ENCODE data around the gene SERP2.

SERP2 gene

DNA sequence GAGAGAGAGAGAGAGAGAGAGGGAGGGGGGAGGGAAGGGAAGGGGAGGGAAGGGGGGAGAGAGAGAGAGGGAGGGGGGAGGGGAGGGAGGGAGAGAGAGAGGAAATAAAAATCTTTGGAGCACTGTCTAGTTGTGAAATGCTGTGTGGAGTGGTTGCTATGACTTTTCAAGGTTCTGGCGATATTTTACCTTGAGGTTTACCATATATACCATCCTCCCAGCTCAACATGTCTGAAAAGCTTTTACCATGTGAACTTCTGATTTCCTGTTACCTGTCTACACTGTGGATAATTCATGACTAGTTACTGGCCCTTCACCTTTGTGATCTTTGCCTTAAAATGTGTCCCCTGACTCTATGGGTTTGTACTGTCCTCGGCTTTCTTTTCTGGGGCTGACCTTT is 38.2 kb downstream of the SERP2 start:
- no peak for DNase-seq (ENCODE audit: low read depth)

DNA sequence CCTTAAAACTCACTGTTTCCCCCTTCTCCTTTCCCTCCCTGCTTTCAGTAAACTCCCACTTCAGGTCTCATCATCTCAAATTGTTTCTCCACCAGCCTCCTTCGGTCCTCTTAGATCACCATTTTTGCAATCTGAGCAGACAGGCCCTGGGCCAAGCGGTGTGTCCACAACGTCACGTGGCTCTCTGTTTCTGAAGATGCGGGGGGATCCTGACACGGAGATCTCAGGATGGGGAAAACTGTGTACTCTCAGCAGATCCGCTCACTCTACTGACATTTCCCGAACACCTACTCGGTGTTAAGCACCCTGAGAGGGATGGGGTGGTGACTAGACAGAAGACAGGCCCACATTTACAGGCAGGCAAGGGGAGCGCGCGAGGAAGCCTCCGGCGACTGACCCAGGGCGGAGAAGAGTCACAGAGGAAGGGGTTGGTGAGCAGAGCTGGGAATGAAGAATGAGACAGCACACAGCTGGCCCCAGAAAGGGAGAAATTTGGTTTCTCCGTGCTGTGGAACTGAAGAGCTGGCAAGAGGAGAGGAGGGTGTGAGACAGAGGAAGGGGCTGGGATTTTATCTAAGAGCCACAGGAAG is 38.8 kb downstream of the SERP2 start:
- no peak for DNase-seq (ENCODE audit: low read depth)

DNA sequence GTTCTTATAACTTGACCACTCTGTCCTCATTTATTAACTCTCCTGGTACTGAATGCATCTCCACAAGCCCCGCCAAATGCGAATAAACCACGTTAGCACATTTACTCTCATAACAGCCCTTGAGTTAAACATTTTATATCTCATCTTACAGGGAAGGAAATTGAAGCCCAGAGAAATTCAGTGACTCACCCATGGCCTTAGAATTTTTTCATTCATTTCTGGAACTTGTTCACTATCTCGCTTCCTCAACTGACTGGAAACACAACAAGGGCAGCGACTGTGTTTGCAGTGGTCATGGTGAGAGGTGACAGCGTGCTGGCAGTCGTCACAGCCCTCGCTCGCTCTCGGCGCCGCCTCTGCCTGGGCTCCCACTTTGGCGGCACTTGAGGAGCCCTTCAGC is 39.5 kb downstream of the SERP2 start:
- DNase-seq (ENCODE audit: low read depth): no peak

DNA sequence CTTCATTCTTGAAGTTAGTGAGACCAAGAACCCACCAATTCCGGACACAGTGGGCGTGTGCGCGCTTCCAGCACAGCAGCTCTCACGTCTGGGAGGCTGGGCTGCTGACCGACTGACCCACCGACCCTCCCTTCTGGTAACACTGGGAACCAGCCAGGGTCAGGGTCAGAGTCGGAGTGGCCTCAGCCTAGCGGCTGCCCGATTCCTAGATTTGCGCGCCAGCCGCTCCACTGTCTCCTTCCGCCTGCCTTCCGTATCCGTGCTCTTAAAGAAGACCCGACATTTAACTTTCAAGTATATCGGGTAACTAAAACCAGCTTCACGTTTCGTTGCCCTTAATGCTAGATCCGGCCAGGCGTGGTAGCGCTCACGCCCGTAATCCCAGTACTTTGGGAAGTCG is 41.1 kb downstream of the SERP2 start:
- DNase-seq (ENCODE audit: low read depth): no peak

DNA sequence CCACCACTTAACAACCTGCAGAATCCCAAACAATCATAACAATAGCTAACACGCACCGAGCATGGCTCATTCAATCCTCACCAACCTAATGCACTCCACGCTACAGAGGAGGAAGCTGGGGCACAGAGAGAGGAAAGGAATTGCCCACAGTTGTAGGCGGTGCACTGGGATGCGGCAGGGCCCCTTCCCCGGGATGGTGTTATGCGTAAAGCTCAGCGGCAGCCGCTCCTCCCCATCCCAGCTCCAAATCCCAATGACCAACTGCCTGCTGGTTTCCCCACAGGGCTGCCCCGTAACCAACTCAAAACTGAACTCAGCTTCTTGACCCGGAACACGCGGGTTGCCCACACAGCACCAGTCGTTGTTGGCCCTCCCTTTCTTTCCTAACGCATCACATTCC is 42.2 kb downstream of the SERP2 start:
- no peak for DNase-seq (ENCODE audit: low read depth)

DNA sequence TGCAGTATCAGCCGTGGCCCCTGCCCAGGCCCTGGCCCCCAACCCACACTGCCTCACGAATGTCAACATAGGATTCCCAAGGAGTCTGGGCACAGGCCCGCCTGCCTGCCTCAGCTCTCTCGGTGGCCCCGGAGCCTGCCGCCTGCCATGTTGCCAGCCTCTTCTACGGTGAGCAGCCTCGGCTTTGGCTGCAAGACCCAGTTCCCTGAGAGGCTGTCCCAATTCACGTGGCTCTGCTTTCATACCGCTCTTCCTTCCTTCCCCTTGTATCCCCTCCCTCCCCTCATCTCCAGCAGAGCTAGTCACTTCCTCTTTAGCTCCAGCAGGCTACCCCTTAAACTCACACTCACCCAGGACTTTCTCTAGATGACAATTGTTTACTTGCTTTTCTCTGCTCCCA is 42.7 kb downstream of the SERP2 start:
- DNase-seq (ENCODE audit: low read depth): no peak

DNA sequence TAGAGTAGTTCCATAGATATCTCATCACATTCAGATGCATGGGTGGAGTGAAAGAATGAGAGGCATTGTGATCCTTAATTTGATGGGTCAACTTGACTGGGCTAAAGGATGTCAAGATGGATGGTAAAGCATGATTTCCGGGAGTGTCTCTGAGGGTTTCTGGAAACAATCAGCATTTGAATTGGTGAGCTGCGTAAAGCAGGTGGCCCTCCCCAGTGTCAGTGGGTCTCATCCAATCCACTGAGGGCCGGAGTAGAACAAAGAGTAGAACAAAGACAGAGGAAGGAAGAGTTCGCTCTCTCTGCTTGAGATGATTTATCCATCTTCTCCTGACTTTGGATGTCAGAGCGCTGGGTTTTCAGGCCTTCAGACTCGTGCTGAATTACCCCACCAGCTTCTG is 43.1 kb downstream of the SERP2 start:
- DNase-seq (ENCODE audit: low read depth): no peak

DNA sequence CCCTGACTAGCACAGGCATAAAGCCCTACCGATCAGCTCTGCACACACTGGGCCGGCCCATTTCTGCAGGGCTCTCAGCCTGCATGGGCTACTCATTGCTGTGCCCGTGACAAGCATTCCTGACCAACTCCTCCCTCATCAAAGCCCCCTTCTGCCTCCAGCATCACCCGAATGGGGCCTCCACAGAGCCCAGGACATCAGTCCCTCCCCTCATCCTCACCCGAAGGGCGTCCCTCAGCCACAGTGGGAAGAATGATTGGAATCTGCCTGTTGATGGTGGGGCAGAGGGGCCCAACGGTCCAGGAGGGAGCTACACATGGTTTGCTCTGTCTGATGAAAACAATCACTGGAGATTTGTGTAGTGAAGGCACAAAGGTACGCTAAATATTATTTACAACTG is 43.8 kb downstream of the SERP2 start:
- DNase-seq (ENCODE audit: low read depth): no peak

DNA sequence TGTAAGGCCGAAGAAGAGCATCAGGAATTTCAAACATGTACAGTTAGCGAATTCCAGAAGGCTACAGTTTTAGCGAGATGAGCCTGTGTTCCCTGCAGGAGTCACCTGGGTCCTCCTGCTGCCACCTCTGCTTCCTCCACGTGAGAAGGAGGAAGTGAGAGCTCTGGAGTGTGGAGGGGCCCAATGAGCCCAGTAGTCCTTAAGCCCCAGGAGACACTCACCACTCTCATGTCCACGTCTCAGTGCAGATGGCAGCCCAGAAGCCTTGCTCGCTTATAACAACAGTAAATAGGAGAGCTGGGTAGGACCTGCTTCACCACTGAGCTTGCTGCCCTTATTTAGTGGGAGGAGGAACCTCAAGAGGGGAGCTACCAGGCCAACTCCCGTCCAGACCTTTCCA is 44.3 kb downstream of the SERP2 start:
- no peak for DNase-seq (ENCODE audit: low read depth)

DNA sequence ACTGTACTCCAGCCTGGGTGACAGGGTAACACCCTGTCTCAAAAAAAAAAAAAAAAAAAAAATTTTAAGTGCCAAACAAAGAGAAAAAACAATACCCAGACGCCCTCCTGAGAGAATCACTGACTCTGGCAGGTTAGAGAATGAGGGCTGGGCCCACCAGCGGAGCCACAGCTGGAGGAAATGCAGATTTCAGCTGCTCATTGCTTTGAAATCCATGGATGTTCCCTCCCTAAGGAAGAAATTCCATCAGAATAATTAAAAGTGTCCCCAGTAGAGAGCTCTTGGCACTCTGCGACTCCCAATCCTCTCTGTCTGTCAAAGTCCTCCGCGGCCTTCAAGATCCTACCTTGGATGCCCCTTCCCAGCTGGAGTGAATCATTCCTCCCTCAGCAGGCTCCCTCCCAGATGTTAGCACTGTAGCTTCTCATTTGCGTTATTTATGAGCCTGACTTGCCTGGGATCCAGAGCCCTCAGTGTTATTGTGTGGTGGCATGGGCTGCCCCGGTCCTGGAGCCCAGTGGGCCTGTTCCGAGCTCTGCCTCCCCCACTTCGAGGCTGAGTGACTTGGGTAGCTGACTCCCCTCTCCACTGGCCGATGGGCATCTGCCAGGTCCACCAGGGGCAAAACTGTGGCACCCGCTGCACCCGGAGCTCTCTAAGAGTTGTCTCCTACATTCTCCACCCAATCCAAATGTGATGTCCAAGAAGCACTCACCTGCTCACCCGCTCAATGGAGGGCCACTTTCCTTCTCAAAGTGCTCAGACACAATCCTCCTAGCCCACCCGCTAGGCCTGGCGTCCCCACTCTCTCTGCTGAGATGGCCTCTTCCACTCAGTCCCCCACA is 47.0 kb downstream of the SERP2 start:
- no peak for DNase-seq (ENCODE audit: low read depth)

DNA sequence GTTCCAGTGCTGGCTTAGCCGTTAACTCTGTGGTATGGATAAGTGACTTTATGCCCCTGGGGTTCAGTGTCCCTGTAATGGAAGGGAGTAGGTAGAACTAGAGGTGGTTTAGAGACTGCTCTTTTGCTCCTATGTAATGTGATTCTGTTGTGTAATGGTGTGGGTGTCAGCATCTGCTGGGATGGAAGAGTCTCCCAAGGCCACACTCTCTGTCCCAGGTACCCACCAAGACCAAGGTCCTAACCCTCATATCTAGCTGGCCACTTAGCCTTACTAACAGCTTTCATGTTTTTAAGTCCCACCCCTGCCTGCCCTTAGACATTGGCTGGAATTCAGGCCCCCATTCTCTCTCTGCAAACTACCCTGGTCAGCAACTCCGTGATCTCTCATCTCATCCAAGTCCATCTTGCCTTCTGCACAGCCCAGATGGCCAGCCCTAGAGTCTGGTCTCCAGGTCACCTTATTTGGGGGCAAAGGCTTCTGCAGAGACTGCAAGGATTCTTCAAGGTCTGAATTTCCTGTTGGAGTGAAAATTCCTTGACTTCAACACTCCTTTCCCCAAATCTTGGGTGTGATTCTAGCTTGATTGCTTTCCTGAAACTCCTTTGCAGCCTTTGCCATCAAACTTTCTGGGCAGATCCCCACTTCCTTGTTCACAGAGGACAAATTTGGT is 48.4 kb downstream of the SERP2 start:
- DNase-seq (ENCODE audit: low read depth): no peak

DNA sequence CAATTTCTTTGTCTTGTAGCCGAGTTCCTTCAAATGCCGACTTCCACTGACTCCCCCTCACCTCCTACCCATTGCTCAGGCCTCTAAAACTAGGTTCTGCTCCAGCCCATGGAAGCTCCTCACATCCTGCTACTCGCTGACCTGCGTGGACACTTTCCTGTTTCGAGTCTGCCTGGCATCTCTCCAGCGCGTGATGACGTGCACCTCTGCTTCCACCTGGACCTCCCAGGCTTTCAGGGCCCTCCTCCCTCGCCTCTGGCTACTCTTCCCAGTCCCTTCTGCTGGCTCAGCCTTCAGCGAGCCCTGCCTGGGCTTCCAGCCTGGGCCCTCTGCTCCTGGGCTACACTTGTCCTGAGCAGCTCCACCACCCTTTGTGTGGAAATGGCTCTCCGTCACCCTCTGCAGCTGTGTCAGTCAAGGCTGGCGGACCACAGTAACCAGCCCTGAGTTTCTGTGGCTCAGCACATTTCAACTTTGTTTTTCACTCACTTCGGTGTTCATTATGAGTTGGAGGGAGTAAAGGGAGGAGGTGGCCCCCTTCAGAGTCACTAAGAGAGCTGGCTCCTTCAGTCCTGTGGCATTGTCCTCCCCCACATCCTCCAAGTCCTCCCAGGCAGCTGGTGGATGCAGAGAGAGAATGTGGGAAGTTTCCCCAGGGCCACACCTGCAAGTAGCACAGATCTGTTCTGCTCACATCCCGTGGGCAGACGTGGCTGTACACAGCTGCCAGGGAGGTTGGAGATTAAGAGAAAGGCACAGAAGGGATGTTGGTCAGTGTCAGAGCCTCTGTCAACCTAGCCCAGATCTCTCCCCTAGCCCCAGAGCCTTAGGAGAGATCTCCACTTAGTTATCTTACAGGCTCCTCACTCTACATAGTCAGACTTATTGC is 49.4 kb downstream of the SERP2 start:
- DNase-seq (ENCODE audit: low read depth): no peak

DNA sequence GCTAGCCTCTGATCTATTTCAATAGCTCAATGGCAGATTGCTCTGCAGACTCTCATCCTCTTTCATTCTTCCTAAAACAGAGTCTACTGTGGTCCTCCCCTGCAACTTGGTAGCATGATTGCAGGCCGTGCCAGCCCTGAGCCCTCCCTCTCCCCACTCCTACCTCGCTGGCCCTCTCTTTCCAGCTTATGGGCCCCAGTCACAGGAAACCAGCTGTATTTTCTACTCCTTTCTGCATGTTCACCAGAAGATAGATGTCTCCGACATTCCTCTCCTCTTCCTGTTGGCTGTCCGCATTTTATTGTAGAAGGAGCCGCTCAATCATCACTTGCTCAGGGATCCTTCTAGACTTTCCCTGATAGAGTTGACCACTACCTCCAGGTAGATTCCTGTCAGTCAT is 50.2 kb downstream of the SERP2 start:
- DNase-seq (ENCODE audit: low read depth): no peak

DNA sequence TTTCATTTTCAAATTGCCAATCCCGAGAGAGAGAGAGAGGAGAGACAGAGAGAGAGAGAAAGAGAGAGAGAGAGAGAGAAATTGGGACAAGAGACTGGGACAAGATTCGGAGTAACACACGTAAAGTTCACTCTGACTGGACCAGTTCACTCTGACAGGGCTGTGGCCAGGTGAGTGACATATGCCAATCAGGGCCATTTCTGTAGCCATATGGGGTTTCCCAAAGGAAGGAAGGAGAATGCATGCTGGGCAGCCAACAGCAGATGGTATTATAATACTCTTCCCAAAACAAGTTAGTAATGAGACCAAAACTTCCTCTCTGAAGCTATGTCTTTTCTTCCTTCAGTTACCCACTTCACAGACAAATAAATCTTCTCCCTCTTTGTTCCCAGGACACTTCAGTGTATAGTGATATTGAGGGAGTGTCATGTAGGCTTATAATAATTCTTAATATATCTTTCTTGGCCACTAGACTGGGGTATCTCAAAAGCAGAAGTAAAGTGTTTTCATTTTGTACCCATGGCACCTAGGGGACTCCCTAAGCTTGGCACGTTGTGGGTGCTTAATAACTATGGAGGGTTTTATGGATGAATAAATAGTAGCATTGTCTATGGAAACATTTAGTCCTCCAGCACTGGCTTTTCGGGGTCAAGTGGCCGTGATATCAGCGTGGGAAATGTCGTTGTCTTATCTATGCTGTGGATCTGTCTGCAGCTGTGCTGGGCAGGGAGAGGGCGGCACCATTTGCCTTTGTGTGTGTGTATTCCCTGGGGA is 51.6 kb downstream of the SERP2 start:
- DNase-seq (ENCODE audit: low read depth): no peak

DNA sequence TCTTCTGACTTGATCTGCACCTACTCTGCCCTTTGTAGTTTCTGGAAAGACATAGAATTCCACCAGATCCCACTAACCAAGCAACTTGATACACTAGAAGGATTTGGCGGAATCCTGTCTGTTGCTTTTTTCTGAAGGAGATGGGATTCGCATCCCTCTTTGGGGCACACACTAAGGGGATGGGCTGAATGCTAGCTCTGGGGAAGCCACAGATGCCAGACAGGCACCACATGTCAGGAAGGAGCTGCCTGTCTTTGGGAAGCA is 52.1 kb downstream of the SERP2 start:
- no peak for DNase-seq (ENCODE audit: low read depth)

DNA sequence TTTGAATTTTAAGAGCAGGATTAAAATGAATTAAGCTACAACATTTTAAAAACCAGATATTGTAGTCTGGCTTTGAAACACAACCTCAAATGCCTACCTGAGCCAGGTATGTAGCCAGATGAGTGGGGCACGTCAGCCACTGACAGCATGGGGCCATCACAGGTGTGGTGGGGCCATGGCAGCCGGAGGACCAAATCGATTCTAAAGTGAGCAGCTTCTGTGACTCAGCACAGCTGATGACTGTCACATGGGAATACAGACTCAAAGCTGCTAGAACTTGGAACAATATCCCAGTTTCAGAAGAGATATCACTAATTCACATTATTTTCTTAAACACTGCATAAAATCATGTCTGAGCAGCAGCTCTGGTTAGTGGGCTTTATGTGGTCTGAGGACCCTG is 52.8 kb downstream of the SERP2 start:
- no peak for DNase-seq (ENCODE audit: low read depth)

DNA sequence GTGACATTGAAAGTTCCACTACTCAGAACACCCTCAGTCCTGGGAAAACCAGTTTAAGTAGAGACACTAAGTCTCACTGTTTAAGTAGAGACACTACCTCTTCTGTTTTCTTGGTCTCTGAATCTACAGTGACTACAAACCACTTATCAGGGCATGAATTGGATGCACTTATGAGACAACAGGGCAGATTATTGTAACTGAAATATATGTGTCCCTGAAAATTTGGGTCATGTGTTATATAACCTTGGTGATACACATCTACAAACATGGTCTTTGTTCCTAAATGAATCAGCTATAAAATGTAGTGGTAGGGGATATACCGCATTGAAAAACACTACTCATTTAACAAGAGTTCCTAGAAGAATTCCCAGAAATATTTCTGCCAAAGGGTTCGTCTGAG is 55.7 kb downstream of the SERP2 start:
- no peak for DNase-seq (ENCODE audit: low read depth)

DNA sequence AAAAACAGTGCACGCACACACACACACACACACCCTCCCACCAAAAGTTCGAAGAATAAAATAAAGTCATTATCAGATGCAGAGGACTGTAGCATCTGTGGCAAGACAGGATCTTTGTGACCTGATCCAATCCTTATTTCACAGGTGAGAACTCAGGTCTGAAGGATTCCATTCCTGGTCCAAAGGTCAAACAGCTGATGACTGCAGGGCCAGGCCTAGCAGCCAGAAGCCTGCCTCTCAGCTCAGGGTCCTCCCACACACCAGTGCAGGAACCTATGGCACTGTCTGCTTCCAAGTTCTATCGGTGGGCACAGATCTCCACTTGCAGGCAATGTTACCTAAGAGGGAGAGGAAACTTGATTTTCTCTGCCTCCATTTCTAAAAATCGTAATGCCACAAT is 57.5 kb downstream of the SERP2 start:
- DNase-seq (ENCODE audit: low read depth): no peak

DNA sequence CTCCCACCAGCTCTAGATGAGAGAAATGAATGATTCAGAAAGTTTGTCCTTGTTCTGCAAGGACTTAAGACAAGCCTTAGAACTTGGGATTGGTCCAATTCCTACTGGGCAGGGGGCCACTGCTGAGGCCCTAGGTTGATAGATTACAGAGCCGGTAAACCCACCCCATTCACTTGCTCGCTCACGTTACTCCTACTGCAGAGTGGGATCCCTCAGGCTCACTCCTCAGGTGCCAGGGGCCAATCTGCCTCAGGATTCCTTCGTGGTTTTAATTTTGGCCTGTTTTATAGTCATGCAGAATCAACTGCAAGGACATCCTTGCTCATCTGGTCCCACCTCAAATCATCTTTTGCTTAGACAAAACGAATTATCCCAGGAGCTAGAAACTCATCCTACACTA is 59.0 kb downstream of the SERP2 start:
- no peak for DNase-seq (ENCODE audit: low read depth)

DNA sequence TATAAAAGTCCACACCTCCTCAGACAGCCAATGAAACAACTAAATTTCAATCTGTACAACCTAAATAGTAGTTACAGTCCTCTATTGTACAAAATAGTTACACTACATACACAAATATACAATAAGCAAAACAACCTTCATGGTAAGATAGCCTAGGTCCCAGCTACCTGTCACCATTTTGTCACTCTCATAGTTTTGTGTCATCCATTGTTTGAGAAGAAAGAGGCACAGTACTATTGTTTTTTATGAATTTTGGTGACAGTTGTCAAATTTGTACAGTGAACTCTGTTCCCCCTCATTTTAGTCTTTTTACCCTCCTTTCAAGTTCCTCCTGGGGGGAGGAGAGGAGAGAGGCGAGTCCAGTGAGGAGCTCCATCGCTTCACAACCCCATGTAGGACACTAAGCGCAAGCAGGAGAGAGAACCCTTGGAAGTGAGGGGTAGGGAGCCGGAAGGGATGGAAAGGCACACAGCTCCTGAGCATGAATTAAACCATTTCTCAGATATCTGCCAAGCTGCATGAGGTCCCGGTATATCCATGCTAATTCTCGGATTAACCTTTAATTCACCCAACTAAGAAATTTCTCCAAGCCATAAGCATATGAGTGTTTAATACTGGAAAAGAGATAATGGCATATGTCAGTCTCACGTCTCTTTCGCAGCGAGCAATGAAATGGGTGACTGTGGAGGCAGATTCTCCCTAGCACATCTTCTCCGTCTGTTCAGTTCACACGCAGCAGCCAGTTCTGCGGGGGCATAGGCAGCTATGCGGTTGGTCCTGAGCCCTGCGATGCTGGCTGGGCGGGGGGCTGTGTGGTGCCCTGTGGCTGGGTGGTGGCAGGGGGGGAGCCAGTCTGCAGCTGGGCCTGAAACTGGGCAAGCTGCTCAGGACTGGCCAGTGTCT is 60.5 kb downstream of the SERP2 start:
- DNase-seq (ENCODE audit: low read depth): no peak

DNA sequence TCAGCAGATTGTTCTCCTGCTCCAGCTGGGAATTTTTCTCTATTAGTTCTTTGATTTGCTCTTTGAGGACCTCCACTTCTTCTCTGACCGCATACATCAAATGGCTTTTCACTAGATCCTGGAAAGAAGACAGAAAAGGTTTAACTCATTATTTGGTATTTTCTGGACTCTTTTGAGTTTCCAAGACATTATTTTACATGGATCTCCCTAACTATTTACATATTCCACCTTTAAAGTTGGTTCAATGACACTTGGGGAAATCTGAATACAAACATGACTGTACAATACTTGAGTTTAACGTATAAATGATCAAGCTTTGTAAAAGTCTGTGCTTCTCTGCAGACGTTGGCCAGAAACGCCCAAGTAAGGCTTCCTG is 61.1 kb downstream of the SERP2 start:
- DNase-seq (ENCODE audit: low read depth): no peak

Data from stimulated activated CD8-positive, alpha-beta memory T cell treated with anti-CD3 and anti-CD28 coated beads, Interleukin-15, amount 100 ng/mL, for 24 hours (primary cell).